ENCODE measurements around the gene NRGN. TPM values are rescaled to one million over a fixed set of nuclear protein-coding genes. Genes with fewer than 3 reads are reported as not detected.

The NRGN gene
- total RNA-seq, 1 donor from 2014 or later: 5.7 TPM

DNA sequence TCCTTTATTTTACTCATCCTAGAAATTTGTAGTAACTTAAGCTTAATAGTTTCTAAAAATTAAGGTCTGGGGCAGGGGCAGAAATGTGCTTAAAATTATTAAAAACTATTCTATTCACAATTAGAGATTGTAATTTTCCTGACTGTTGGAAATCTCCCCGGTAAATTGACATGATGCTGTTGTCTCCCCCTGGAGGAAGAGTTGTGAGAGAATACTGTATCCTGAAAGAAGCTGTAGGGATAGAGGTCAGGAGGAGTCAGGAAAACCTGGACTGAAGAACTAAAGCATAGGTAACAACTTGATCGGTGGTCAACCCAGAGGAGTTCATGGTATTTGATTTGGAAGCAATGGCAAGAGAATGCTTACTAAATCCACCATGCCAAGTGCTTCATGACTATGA is 38.5 kb downstream of the NRGN start:
- intact Hi-C loops (cut with micrococcal nuclease): no loop called here

DNA sequence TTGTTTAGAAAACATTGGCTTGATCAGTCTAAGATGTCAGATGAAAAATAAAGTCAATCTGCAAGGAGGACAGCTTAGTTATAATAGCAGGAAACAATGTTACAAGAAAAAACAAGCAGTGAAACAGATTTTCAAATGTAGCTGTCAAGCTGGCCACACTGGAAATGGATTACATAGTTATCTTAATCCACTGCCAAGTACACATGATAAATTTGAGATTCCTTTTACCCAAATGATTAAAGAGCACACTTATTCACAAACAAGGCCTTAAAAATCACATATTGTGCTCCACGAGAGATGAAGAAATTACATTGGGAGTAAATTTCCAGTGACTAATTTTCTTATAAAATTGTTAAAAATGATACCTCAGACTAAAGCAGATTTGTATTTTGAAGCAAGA is 39.8 kb downstream of the NRGN start:
- intact Hi-C loops (cut with micrococcal nuclease): no loop called here

DNA sequence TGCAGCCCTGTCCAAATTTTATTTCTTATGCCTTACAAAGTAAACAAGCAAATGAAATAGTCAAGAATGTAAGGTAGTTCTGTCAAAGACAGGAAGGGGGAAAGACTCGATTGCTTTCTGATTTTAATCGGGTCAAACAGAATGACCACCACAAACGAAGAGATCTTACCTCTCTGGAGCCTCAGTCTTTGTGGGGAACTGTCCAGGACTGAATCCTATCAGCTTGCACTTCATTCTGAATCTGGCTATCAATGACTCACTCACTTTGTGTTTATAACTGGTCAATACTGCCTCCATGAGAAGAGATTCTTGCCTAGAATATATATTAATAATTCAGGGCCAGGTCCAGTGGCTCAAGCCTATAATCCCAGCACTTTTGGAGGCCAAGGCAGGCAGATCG is 43.3 kb downstream of the NRGN start:
- intact Hi-C loops (cut with micrococcal nuclease): no loop called here

DNA sequence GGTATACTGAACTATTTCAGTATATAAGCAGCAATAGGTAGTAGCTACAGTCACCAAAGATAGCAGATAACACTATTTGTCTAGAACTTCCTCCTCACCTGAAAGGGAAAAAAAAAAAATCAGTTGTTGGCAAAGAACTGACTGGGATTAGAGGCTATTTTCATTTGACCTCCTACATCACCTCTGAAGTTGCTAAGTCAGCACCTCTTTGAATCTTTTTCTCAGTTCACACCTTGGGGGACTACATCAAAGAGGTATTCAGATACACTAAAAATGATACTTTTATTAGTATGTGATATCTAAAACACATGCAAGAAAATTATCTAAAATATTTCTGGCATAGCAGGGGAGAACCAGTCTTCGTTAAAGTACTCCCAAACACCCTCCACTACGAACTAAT is 44.3 kb downstream of the NRGN start:
- intact Hi-C loops (cut with micrococcal nuclease): no loop called here

DNA sequence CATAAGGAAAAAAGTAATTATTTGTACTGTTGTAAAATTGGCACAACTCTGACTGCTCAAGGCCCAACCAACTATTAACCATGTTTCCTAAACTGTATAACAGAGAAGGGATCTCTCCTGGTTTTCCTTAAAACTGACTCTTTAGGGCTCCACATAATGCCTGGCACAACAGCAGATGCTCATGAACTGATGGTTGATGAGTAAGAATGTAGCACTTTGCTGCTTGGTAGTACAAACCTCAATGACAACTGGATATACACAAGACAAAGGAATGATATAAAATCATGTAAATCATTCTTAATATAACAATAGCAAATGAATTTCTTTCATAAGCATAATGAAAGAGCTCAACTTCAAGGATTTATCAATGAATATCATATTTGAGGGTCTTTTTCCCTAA is 48.8 kb downstream of the NRGN start:
- intact Hi-C loops (cut with micrococcal nuclease): no loop called here

DNA sequence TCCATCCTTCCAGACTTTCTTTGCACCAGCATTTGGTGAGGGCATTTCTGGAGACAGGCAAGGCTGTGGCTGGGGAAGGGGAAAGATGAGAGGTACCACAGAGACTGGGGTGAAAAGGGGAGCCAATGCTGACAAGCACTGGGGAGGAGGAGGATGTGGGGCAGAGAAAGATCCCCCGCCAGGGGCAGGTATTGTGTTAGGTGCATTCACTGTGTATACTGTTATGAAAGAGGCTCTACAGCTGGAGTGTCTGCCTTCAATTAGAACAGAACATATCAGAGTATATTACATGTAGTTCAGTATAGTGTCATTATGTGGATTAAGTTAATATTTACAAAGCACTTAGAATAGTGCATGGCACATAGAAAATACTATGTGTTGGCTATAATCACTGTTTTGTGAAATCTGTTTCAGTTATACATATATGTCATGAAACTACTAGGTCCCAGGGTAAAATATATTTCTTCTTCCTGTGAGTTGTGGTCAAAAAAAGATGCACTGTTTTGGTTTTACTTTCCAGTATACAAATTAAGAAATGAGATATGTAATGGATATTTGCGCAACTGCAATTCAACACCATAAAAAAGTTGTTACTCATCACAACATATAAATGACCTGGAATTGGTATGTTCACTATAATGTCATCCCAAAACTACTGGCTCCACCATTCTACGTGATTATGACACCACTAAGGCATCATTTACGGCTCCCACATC is 52.0 kb downstream of the NRGN start:
- intact Hi-C loops (cut with micrococcal nuclease): no loop called here

DNA sequence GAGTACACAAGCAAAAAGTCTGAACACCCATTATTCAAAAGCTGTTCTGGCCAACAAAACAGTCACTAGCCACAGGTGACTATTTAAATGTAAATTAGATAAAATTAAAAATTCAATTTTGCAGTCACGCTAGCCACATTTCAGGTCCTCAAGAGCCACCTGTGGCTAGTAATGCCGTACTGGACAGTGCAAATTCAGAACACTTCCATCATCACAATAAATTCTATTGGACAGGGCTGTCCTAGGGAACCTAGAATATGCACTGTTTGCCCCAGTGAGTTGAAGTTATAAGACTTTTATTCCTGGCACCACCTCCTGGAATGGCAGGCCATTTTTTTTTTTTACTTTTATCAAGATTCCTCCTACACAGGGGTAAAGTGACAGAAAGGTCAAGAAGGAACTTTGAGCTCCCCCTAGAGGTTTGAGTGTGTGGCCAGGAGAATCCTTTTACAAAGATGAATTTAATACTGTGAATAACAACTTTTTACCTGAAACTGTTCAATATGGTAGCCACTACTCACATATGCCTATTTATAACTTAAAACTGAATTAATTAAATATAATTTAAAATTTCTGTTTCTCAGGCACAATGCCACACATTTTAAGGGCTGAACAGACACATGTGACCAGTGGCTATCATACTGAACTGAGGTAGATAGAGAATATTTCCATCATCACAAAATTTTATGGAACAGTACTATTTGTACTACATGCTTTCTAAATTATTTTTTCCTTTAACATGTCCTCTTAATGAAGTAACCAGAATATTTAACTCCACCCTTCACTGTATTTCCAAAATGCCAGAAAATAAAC is 53.9 kb downstream of the NRGN start:
- intact Hi-C loops (cut with micrococcal nuclease): loop anchor here (1.0 kb wide), 1 partner anchor 124 kb away; no protein-coding TSS in a partner anchor

DNA sequence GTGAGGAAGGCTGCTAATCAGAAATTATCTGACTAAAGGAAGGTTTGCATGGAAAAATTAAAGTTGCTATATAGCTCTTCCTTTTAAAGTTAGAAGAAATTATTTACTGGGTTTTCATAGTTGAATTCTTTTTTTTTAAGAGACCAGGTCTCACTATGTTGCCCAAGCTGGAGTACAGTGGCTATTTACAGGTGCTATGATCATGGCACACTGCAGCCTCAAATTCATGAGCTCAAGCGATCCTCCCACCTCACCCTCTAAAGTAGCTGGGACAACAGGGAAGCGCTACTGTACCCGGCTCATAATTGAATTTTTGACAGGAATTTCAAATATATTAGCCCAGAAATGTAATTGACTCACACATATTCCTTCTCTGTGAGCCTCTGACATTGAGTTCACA is 56.6 kb downstream of the NRGN start:
- intact Hi-C loops (cut with micrococcal nuclease): no loop called here

Other genes starting within 250 kb of the NRGN start
- gene OR8B12, start 196.3 kb upstream of the NRGN start, total RNA-seq: not detected in 2 replicates
- gene OR8A1, start 169.9 kb upstream of the NRGN start, total RNA-seq: not detected in 2 replicates
- not detected in 2 replicates for gene PANX3, start 128.5 kb upstream of the NRGN start, total RNA-seq
- 36.3 and 38.7 TPM in 2 replicates for gene TBRG1, start 117.1 kb upstream of the NRGN start, total RNA-seq
- 5.2 and 5.5 TPM in 2 replicates for gene SIAE, start 66.2 kb upstream of the NRGN start, total RNA-seq
- 2.3 and 2.7 TPM in 2 replicates for gene SPA17, start 66.0 kb upstream of the NRGN start, total RNA-seq
- 0.18 TPM in 1 of 2 replicates, not detected in the other for gene VSIG2, start 12.3 kb downstream of the NRGN start, total RNA-seq
- 0.50 and 0.73 TPM in 2 replicates for gene ESAM, start 22.3 kb downstream of the NRGN start, total RNA-seq
- 11.9 and 12.8 TPM in 2 replicates for gene MSANTD2, start 60.5 kb downstream of the NRGN start, total RNA-seq
- 6.8 and 8.2 TPM in 2 replicates for gene ROBO3, start 125.5 kb downstream of the NRGN start, total RNA-seq
- 0.11 and 0.20 TPM in 2 replicates for gene ROBO4, start 157.9 kb downstream of the NRGN start, total RNA-seq
- gene HEPN1, start 179.3 kb downstream of the NRGN start, total RNA-seq: not detected in 2 replicates
- not detected in 2 replicates for gene HEPACAM, start 196.1 kb downstream of the NRGN start, total RNA-seq
- 9.3 and 9.5 TPM in 2 replicates for gene CCDC15, start 214.3 kb downstream of the NRGN start, total RNA-seq

Measured in T-helper 2 cell treated with Interferon-gamma antibody and Interleukin-4, amounts not matched to agents 100 ng/mL and 5 ng/mL, for 36 hours (primary cell).